Sigmoid colon (tissue), 4 donors: Measurements from ENCODE around the gene GPR183.

ENCODE experiments used
- POLR2A ChIP-seq, 2 donors: fragments of 450-650 bp; IDR thresholded peaks; one replicate each; pipeline ENCODE4 v1.6.1; 2016; ENCODE audit warnings: antibody characterized with exemption in 2 of 2, mild to moderate bottlenecking in 2 of 2, moderate library complexity in 2 of 2
- POLR2AphosphoS5 ChIP-seq, 4 donors: sonication (generic); formaldehyde crosslinking; IDR thresholded peaks; one replicate each; pipeline ENCODE4 v1.6.1; 2017; ENCODE audit warnings: antibody characterized with exemption in 4 of 4
- TF ChIP-seq, protein P1 (sequence below), 4 experiments: fragments of 450-650 bp in 3 of 4; fragments of 200-600 bp in 1 of 4; IDR thresholded peaks; one replicate each; pipeline ENCODE4 v1.5.1; 2016 to 2019; ENCODE audit warnings: antibody characterized with exemption in 4 of 4, mild to moderate bottlenecking in 3 of 4, moderate library complexity in 2 of 4

DNA sequence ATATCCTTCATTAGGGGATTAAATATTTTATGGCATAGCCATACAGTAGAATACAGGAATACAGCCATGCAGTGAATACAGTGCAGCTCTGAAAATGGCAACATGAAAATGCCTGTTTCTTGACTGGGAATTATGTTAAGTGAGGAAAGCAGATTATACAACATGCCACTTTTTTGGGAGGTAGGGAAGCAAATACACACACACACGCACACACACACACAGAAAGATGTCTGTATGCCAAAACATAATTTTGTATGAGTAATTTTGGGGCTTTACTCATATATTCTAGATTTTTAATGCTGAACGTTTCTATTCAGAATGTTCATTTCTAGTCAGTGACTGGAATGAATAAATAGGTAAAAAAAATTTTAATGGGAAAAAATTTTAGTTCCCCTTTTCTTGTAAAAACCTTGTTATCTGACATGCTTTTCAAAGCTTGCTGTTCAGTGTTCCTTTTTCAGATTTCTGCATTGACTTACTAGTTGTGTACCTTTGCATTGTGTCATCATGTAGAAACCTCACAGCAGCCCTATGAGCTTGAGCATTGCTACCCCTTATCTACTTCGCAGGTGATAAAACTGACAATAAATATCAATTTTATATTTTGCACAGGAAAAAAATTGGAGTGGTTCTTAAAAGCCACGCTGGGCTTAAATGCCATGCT, 7.8 kb downstream of the GPR183 start:
- TF ChIP-seq POLR2A (IDR thresholded peaks at IDR 0.05) = no peak
- TF ChIP-seq, protein P1, sequence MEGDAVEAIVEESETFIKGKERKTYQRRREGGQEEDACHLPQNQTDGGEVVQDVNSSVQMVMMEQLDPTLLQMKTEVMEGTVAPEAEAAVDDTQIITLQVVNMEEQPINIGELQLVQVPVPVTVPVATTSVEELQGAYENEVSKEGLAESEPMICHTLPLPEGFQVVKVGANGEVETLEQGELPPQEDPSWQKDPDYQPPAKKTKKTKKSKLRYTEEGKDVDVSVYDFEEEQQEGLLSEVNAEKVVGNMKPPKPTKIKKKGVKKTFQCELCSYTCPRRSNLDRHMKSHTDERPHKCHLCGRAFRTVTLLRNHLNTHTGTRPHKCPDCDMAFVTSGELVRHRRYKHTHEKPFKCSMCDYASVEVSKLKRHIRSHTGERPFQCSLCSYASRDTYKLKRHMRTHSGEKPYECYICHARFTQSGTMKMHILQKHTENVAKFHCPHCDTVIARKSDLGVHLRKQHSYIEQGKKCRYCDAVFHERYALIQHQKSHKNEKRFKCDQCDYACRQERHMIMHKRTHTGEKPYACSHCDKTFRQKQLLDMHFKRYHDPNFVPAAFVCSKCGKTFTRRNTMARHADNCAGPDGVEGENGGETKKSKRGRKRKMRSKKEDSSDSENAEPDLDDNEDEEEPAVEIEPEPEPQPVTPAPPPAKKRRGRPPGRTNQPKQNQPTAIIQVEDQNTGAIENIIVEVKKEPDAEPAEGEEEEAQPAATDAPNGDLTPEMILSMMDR (IDR thresholded peaks at IDR 0.05) = no peak
- TF ChIP-seq POLR2AphosphoS5 (IDR thresholded peaks at IDR 0.05) = no peak
